GM18499 (cell line): ENCODE measurements around the gene PRSS57.

ENCODE experiments used
- ATAC-seq: cut with Tn5 transposase; IDR thresholded peaks from one replicate; pipeline ENCODE4 v1.9.1; 2021; ENCODE audit warnings: moderate number of reproducible peaks; ENCODE audit not compliant: insufficient read depth, unreplicated experiment

PRSS57 gene

GRCh38 chr19:653425-653824 is 41.8 kb downstream of the PRSS57 start:
- ATAC-seq, result no peak

- no peak for ATAC-seq
These were observed 42.5 kb downstream of the PRSS57 start for GRCh38 chr19:652467-653389.

- no peak for ATAC-seq
These were observed 43.3 kb downstream of the PRSS57 start for GRCh38 chr19:651991-652390.

- ATAC-seq, result no peak
These were observed 44.0 kb downstream of the PRSS57 start for GRCh38 chr19:651114-651818.

- no peak for ATAC-seq
These were observed 45.1 kb downstream of the PRSS57 start for GRCh38 chr19:650121-650520.

GRCh38 chr19:648904-649801 is 46.1 kb downstream of the PRSS57 start:
- no peak for ATAC-seq

- no peak for ATAC-seq
These were observed 46.9 kb downstream of the PRSS57 start for GRCh38 chr19:648305-648704.

GRCh38 chr19:647566-648284 is 47.5 kb downstream of the PRSS57 start:
- no peak for ATAC-seq

GRCh38 chr19:646779-647565 is 48.3 kb downstream of the PRSS57 start:
- ATAC-seq, result no peak

- no peak for ATAC-seq
These were observed 49.1 kb downstream of the PRSS57 start for GRCh38 chr19:645912-646778.

GRCh38 chr19:644789-645188 is 50.5 kb downstream of the PRSS57 start:
- ATAC-seq, result no peak

- ATAC-seq, result no peak
These were observed 50.9 kb downstream of the PRSS57 start for GRCh38 chr19:644363-644762.

- no peak for ATAC-seq
These were observed 51.5 kb downstream of the PRSS57 start for GRCh38 chr19:643736-644135.

- ATAC-seq, result no peak
These were observed 52.2 kb downstream of the PRSS57 start for GRCh38 chr19:642767-643727.

GRCh38 chr19:641702-642101 is 53.5 kb downstream of the PRSS57 start:
- no peak for ATAC-seq

- ATAC-seq, result no peak
These were observed 54.6 kb downstream of the PRSS57 start for GRCh38 chr19:640606-641189.

- no peak for ATAC-seq
These were observed 55.1 kb downstream of the PRSS57 start for GRCh38 chr19:640161-640558.
